ENCODE results near the gene ABO. TPM values are rescaled to one million over a fixed set of nuclear protein-coding genes. Genes with fewer than 3 reads are reported as not detected.

The ABO gene
- total and polyA plus RNA-seq, 9 of the 15 experiments (the other 6 are each of a cell fraction or from before 2014, with no cell fraction given), result 5.0 to 21.9 (median 11.9) TPM

GRCh38 chr9:133290751-133291302 is 15.8 kb upstream of the ABO start:
- Histone ChIP-seq H3K9ac (ENCODE audit: insufficient read depth in 1 of 2, low read depth in 2 of 2, low read length in 2 of 2) (no peak overlapping the region), H3K4me3 (no peak overlapping the region), H3K27ac (ENCODE audit: extremely low read depth, low read depth, low read length) (no peak overlapping the region), H3K36me3 (ENCODE audit: control insufficient read depth, insufficient read depth, low read length) (no peaks in the 10 kb centered on the region), H3K9me3 (replicated peaks; ENCODE audit: control insufficient read depth, insufficient read depth, low read depth, low read length) (peaks cover 19% of the 10 kb centered on the region), H3K4me2 (ENCODE audit: insufficient read depth, low read length) (no peak overlapping the region), H2AFZ (ENCODE audit: low read depth, low read length) (no peak overlapping the region), H3K4me1 (replicated peaks in 1 of 2; ENCODE audit: control insufficient read depth in 2 of 2, insufficient read depth in 2 of 2, low read length in 2 of 2) (no peaks in the 10 kb centered on the region), H4K20me1 (replicated peaks; ENCODE audit: control insufficient read depth, insufficient read depth, low read length) (no peaks in the 10 kb centered on the region), H3K79me2 (ENCODE audit: control insufficient read depth, insufficient read depth, low read length) (no peaks in the 10 kb centered on the region), H3K27me3 (ENCODE audit: control insufficient read depth in 2 of 2, insufficient read depth in 2 of 2, low read length in 2 of 2) (no peaks in the 10 kb centered on the region), H3K9me1 (ENCODE audit: control insufficient read depth, insufficient read depth, low read length) (no peaks in the 10 kb centered on the region)
- ATAC-seq, result no peak
- intact Hi-C loops (cut with micrococcal nuclease) (no loop called here), in situ Hi-C loops (cut with MboI) (no loop called here)
- DNase-seq (ENCODE audit: extremely low read depth in 1 of 4, low spot score in 3 of 4), result peak in 1 of 4 experiments; percentile 52
- no peak for FAIRE-seq
- POLR2A ChIA-PET, result interaction anchor here (1.5 kb wide), 1 partner anchor 18 kb away, joined by 6 read pairs; no protein-coding TSS in a partner anchor
- CTCF ChIA-PET (ENCODE audit: low intra/inter-chr PET ratio), result no interaction called here
- WGBS (ENCODE audit: insufficient coverage, low coverage, missing lambda C conversion rate), result 57% methylated on average over 2 of the region's 2 CpGs
- BruUV-seq (replicated peaks), result no TSS peak
- peak; percentile 92 for TF ChIP-seq CBX1 (IDR thresholded peaks at IDR 0.05; ENCODE audit: low read depth)
- peak; percentile 98 for TF ChIP-seq ZFP36 (IDR thresholded peaks at IDR 0.05; ENCODE audit: low read depth, low read length, partially characterized antibody)
- 0 out of 2 replicates have a peak, but pooled peaks have one; percentile 64 for TF ChIP-seq HLTF (IDR thresholded peaks at IDR 0.05)
- TF ChIP-seq HNRNPUL1 (IDR thresholded peaks at IDR 0.05; ENCODE audit: low read length), result no peak
- TF ChIP-seq THAP12 (CRISPR knock-in tag; IDR thresholded peaks at IDR 0.05), result no peak
- TF ChIP-seq MTA3 (IDR thresholded peaks at IDR 0.05; ENCODE audit: borderline replicate concordance), result 0 out of 2 replicates have a peak, but pooled peaks have one; percentile 22
- TF ChIP-seq JUN (IDR thresholded peaks at IDR 0.05; ENCODE audit: borderline replicate concordance, low read depth, low read length), result 0 out of 2 replicates have a peak, but pooled peaks have one; percentile 20
- no peak for TF ChIP-seq JUN (CRISPR knock-in tag; IDR thresholded peaks at IDR 0.05; ENCODE audit: borderline replicate concordance)
- TF ChIP-seq CEBPZ (IDR thresholded peaks at IDR 0.05; ENCODE audit: borderline replicate concordance, low read depth, low read length), result peak; percentile 80
- 0 out of 2 replicates have a peak, but pooled peaks have one; percentile 65 for TF ChIP-seq XRCC3 (IDR thresholded peaks at IDR 0.05)
- peak; percentile 94 for TF ChIP-seq ZNF280A (IDR thresholded peaks at IDR 0.05; ENCODE audit: low read depth, partially characterized antibody)
- peak in 1 of 2 experiments; percentile 72; a peak in 2 of 4 replicates for TF ChIP-seq TRIM24 (IDR thresholded peaks at IDR 0.05)
- TF ChIP-seq TRIM28 (IDR thresholded peaks at IDR 0.05), result peak; percentile 98
- TF ChIP-seq CBX3 (IDR thresholded peaks at IDR 0.05; ENCODE audit: borderline replicate concordance in 1 of 2, low read length in 2 of 2), result peak in 1 of 2 experiments; percentile 99; a peak in 2 of 3 replicates
- TF ChIP-seq ZNF445 (CRISPR knock-in tag; IDR thresholded peaks at IDR 0.05; ENCODE audit: low read depth), result peak; percentile 79; the same call in 1 of the 2 replicates
- no peak for TF ChIP-seq TCFL5 (CRISPR knock-in tag; conservative IDR thresholded peaks at IDR 0.05)

All from K562 (cell line).